Activated T-cell treated with anti-CD3 and anti-CD28 coated beads for 4 hours (primary cell): Measurements from ENCODE around the gene ABCD3.
"Not testable (repeated sequence)": the region's sequence is repeated elsewhere in the genome, so short reads cannot be mapped to it uniquely, and the experiment has no call there.

Experiments
- DNase-seq: peaks from one replicate; pipeline ENCODE4 v3.0.0-alpha.2; 2020

ABCD3 gene

GRCh38 chr1:94553931-94554330 is 135.7 kb downstream of the ABCD3 start:
- no peak for DNase-seq

- DNase-seq = no peak
Measured at GRCh38 chr1:94554580-94554979, 136.4 kb downstream of the ABCD3 start.

GRCh38 chr1:94555091-94555490 is 136.9 kb downstream of the ABCD3 start:
- no peak for DNase-seq

DNA sequence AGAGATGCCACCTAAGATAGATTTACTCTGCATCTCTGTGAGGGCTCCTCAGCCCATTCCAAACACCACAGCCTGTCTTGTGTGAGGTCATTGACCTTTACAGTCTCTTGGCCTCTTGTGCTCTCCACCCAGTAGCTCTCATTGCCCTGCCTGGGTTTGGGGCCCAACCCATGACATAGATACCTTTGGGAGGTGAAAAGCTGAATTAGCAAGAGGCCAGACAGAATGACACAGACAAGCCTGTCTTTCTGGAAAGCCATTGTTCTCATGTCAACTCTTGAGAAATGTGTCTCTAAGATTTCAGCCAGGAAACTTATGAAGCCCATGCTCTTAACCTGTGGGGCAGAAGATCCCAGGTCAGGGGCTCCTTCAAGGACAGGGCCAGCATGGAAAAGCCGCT is 141.7 kb downstream of the ABCD3 start:
- DNase-seq = no peak

DNA sequence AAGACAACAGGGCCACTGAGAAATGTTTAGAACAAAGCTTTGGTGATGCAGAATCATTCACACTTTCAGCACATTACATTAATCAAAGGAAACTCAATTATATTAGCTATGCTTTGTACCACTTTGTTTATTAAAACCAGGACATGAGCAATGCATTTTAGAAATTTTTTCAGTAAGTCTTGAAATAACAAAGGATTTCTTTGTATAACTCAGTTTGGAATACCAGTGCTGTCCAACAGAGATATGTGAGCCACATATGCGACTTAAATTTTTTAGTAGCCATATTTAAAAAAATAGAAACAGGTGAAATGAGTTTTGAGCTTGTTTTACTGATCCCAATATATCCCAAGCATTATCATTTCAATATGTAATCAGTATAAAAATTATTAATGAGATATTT is 142.1 kb downstream of the ABCD3 start:
- no peak for DNase-seq

DNA sequence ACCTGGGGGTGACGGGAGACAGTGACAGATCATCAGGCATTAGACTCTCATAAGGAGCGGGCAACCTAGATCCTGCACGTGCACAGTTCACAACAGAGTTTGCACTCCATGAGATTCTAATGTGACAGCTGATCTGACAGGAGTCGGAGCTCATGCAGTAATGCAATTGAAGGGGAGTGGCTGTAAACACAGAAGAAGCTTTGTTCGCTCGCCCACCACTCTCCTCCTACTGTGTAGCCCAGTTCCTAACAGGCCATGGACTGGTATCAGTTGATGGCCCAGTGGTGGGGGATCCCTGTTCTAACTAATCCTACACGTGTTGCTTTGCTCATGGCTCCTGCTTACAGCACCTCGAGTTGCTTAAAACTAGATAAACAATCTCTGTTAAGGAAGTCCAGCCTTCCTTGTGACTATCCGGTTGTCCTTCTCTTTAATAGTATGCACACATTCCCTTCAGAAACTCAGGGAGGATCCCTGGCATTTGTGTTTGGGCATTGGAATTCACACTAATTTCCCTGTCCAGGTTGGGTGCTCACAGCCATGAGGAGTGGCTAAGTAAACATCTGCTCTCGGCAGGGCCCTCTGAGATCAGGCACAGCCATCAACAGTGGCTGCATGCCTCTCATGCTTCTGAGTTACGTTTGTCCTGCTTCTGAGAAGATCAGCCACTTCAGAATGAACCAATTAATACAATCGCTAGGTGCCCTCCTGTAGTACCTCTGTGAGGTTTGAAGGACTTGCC is 144.5 kb downstream of the ABCD3 start:
- DNase-seq = no peak

- no peak for DNase-seq
Measured at GRCh38 chr1:94565901-94566300, 147.7 kb downstream of the ABCD3 start.

GRCh38 chr1:94566436-94566835 is 148.2 kb downstream of the ABCD3 start:
- DNase-seq = not testable (repeated sequence)

GRCh38 chr1:94567975-94568607 is 149.9 kb downstream of the ABCD3 start:
- not testable (repeated sequence) for DNase-seq
